NCI-H2171 (cell line): ENCODE results near the gene HEPHL1.

ENCODE experiments used
- DNase-seq: peaks from one replicate; lab custom pipeline; 2025; lab: John Stamatoyannopoulos, UW

The HEPHL1 gene

GRCh38 chr11:94129512-94130297, 108.6 kb downstream of the HEPHL1 start:
- DNase-seq = no peak

DNA sequence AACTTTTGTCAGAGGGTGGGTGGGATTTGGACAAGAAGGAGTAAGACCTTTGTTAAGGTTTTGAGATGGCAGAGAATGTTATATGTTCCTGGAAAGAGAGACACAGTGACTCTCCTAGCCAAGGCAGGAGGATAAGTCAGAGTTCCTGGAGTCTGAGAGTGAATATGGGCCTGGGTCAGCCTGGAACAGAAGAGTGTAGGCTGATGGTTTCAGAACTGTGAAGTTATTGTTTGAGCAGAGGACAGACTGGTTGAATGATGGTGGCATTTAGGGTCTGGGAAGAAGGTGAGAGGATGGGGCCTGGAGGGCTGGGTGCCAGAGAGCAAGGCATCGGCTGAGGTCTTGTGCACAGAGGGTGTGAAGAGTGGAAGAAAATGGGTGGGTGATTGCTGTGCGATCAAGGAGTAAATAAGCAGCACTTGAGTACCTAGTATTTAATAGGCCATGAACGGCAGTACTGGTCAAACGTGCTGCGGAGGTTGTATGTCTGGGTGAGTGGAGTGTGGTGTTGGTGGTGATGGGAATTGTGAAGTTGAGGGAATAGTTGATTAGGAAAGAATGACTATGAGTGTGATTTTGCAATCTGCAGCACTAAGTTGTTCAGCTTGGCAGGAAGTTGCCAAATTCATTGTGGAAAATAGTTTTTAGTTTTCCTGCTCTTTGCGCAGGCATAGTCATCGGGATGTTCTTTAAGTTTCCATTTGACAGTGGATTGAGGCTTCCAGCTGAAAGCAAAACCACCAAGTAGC, 109.3 kb downstream of the HEPHL1 start:
- no peak for DNase-seq

- DNase-seq = no peak
These were observed 110.0 kb downstream of the HEPHL1 start for GRCh38 chr11:94131047-94131717.

DNA sequence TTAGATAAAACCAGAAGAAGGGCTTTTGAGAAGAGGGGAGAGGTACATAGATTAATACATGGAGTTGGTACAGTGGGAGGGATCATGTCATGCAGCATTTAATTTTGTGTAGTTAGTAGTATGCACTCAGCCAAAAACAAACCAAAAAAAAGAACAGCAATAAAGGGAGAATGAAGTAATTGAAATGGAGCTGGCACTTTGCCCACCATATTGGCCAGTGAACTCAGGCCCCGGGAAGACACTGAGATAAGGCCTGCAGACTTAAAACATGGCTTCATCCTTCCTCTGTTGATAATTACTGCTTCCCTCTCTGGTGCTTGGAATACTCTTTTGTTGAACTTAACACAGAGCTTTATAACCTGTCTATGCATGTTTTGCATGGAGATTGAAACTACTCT, 110.6 kb downstream of the HEPHL1 start:
- no peak for DNase-seq

DNA sequence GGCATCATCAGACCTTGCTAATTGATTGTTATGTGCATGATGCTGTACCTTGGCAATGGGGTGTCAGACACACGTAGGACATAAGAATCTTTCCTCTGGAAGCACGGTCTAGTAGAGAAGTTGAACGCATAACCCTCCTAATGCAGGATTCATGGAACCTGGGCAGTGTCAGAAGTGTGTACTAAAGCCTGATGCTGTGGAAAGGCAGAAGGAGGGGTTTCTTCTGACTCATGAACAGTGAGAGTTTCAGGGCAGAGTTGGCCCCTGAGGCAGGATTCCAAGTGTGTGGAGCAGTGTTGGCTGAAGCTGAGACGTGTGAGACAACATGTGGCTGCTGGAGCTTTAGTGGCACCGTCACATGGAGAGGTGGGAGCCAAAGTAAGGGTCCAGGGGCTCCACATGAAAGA, 111.0 kb downstream of the HEPHL1 start:
- no peak for DNase-seq

GRCh38 chr11:94132823-94133408, 111.8 kb downstream of the HEPHL1 start:
- no peak for DNase-seq

DNA sequence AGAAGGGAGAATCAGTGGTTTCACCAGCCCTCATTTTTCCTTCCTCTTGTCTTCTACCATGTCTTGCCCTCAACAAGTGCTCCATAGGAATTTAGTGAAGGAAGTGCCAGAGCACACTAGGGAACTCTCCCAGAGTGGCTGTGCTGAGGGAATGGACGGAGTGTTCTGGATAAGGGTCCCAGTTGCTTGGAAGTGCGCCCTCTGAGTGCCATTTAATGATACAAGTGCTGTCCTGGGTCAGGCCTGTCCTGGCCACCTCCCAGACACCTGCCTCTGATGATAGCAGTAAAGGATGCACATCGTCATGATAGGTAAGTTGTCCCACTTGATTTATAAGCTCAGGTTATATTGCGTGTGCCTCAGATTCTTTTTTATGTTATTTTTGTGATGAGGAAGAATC, 112.6 kb downstream of the HEPHL1 start:
- no peak for DNase-seq

DNA sequence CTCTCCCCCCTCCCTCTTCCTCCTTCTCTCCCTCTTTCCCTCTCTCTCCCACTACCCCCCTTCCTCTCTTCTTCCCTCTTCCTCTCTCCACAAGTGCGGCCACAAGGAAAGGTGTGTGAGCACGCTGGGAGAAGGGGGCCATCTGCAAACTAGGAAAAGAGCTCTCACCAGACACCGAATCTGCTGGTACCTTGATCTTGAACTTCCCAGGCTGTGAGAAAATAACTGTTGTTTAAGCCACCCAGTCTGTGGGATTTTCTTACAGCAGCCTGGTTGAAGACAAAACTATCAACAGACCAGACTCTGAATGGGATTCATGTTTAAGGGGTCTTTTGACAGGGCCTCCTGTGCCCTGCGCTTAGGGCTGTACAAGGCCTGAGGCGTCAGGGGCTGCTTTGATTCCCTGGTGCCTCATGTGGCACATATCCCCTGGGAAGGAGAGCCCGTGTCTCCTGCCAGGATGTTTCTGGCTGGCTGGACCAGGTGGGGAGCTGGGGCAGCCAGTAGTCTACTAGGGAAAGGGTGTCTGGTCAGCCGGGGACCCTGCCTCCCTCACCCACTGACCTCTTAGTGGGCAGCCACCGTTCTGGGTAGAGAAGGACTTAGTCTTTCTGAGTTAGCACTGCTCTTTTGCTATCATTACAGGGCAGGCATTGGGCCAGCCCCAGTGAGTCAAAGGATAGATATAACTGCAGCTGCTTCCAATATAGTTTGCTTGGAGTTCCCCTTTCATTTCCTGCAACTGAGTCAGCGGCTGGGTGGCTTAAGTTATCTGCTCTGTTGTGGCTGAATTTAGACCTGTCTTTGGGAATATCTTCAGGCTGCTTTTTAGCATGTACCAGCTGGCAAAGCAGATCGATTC, 113.7 kb downstream of the HEPHL1 start:
- DNase-seq = no peak

- DNase-seq = no peak
These were observed 118.3 kb downstream of the HEPHL1 start for GRCh38 chr11:94139416-94139815.

- DNase-seq = no peak
These were observed 119.1 kb downstream of the HEPHL1 start for GRCh38 chr11:94140154-94140655.

GRCh38 chr11:94141511-94142307, 120.6 kb downstream of the HEPHL1 start:
- no peak for DNase-seq

GRCh38 chr11:94142308-94143281, 121.4 kb downstream of the HEPHL1 start:
- DNase-seq = no peak

- DNase-seq = no peak
These were observed 123.1 kb downstream of the HEPHL1 start for GRCh38 chr11:94144216-94144615.

GRCh38 chr11:94144664-94145063, 123.5 kb downstream of the HEPHL1 start:
- no peak for DNase-seq

DNA sequence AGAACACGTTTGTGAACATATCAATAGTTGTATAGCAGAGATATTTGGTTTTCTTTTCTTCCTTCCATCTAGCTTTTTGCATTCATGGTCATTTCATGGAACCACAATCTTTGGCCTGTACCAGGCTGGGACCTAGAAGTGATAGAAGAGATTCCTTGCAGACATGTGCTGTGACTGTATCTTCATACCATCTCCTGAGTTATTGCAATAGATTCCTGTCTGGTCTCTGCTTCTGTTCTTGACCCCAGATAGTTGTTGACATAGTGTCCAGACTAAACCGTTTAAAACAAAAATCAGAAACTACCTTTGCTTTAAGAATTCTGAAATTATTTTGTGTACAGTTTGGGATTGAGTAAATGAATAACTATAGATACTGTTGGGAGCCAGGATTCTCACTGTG, 124.3 kb downstream of the HEPHL1 start:
- no peak for DNase-seq

DNA sequence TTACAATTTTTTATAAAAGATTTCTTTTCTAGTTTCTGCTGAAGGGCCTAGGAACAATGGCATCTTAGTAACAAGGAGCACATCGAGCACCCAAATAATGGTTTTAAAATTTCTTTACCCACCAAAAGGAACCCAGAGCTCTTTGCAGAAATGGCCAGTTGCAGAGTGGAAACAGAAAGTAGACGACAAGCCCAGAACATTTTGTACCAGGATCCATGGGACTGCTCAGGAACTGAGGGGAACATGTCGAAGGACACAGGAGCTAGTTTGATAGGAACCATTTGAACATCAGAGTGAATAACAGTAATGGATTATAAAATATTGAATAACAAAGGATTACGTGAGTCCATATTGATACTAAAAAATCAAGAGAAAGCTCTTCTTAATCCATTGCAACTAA, 124.8 kb downstream of the HEPHL1 start:
- no peak for DNase-seq

DNA sequence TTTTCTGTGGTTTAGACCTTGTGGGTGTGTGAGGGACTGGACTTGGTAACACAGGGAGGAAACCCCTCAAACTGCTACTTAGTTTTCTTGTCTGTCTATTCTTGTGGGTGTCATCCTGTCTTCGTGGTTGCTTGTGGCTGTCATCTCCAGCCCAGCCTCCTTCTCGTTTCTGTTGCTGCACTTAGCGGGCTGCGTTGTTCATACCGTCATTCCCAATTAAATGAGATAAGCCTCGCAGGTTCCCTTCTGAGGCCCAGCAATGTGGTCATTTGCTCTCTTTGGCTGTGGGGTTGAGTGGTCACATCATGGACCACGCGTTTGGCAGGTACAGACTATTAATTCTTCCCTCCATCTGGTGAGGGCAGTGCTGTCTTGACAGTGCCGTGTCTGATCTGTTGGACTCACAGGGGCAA, 126.3 kb downstream of the HEPHL1 start:
- DNase-seq = no peak

GRCh38 chr11:94148189-94148588, 127.0 kb downstream of the HEPHL1 start:
- DNase-seq = no peak

- DNase-seq = no peak
These were observed 128.4 kb downstream of the HEPHL1 start for GRCh38 chr11:94149431-94150017.
